Aorta (tissue), 5 donors: ENCODE data around the gene LONP1. TPM values are rescaled to one million over a fixed set of nuclear protein-coding genes. Genes with fewer than 3 reads are reported as not detected.

ENCODE experiments used
- ATAC-seq: fragments of 200-7000 bp; cut with Tn5 transposase; one replicate; pipeline ENCODE4 v1.9.1; 2022; ENCODE audit warnings: moderate library complexity; ENCODE audit not compliant: low FRiP score
- DNase-seq, 2 donors: peaks; one replicate each; pipeline ENCODE4 v3.0.0-alpha.2; 2020
- H3K27ac ChIP-seq, 2 donors: one replicate each; pipeline ENCODE4 v1.5.1; 2013; ENCODE audit warnings: low read length in 2 of 2, mild to moderate bottlenecking in 2 of 2, moderate library complexity in 2 of 2, control low read depth in 1 of 2, inconsistent platforms in 1 of 2, low read depth in 1 of 2
- H3K27me3 ChIP-seq, 2 donors: one replicate each; pipeline ENCODE4 v1.6.1; 2013; ENCODE audit warnings: control low read depth in 1 of 2, low read length in 1 of 2, mild to moderate bottlenecking in 1 of 2, moderate library complexity in 1 of 2; ENCODE audit not compliant: insufficient read depth in 2 of 2, control insufficient read depth in 1 of 2
- H3K36me3 ChIP-seq, 2 donors: one replicate each; pipeline ENCODE4 v1.6.1; 2013; ENCODE audit warnings: control low read depth in 1 of 2, low read length in 1 of 2, mild to moderate bottlenecking in 1 of 2; ENCODE audit not compliant: insufficient read depth in 2 of 2, control insufficient read depth in 1 of 2
- H3K4me1 ChIP-seq, 2 donors: one replicate each; pipeline ENCODE4 v1.6.1; 2013; ENCODE audit warnings: low read length in 2 of 2, control low read depth in 1 of 2, mild to moderate bottlenecking in 1 of 2, moderate library complexity in 1 of 2; ENCODE audit not compliant: insufficient read depth in 2 of 2, control insufficient read depth in 1 of 2
- H3K4me3 ChIP-seq, 2 donors: one replicate each; pipeline ENCODE4 v1.5.1; 2013; ENCODE audit warnings: low read length in 2 of 2, control low read depth in 1 of 2, mild to moderate bottlenecking in 1 of 2
- H3K9me3 ChIP-seq: one replicate; pipeline ENCODE4 v1.6.1; 2013; ENCODE audit warnings: mild to moderate bottlenecking, low read length; ENCODE audit not compliant: control insufficient read depth
- WGBS, 2 donors: extraction: QIAGEN DNeasy Blood & Tissue Kit; methylation state at CpG; one replicate each; pipeline ENCODE4 v1.1.7; 2013; 5-methylcytosine and 5-hydroxymethylcytosine counted together
- intact Hi-C, 2 donors: fragments of 100-400 bp; cut with DNase I; formaldehyde crosslinking; loops; one replicate each; pipeline versions ENCODE4 v1.14.2 to v1.15.0; 2022
- polyA plus RNA-seq, 2 donors: library from polyadenylated mRNA; stranded (reverse); fragments of 200-250 nt; gene quantifications; one replicate each; pipeline ENCODE4 v1.2.3, GENCODE V29; 2013
- total RNA-seq, 2 donors: library from RNA; stranded (reverse); fragmentation: NEBNext Ultra II Directional; extraction: Animal tissue kit (Norgen Biotek cat#: 25700); gene quantifications; one replicate each; pipeline ENCODE4 v1.2.1, GENCODE V29; 2021
- donor health status: healthy with polysubstance abuse.
- donor health status: Bipolar disorder and iron deficiency.
- donor health status: DM: no; HTN: no; CAD: no.
- donor health status: DM: no; HTN: no; CAD: no.
- donor health status: DM: yes; HTN: yes; CAD: no.

The LONP1 gene
- total and polyA plus RNA-seq, 4 donors: 20.4 to 64.6 (median 43.3) TPM

GRCh38 chr19:5718037-5718578, 1.8 kb downstream of the LONP1 start:
- no peak for DNase-seq
- Histone ChIP-seq H3K27ac (no peak overlapping the region), H3K4me1 (peaks cover 0 to 6% of the 10 kb centered on the region in 2 donors), H3K9me3 (no peaks in the 10 kb centered on the region), H3K27me3 (no peaks in the 10 kb centered on the region), H3K36me3 (no peaks in the 10 kb centered on the region), H3K4me3 (no peak overlapping the region)
- WGBS, 2 donors: 73 to 75% methylated on average over 14 of the region's 14 CpGs
- ATAC-seq: no peak
- intact Hi-C loops: no loop called here

DNA sequence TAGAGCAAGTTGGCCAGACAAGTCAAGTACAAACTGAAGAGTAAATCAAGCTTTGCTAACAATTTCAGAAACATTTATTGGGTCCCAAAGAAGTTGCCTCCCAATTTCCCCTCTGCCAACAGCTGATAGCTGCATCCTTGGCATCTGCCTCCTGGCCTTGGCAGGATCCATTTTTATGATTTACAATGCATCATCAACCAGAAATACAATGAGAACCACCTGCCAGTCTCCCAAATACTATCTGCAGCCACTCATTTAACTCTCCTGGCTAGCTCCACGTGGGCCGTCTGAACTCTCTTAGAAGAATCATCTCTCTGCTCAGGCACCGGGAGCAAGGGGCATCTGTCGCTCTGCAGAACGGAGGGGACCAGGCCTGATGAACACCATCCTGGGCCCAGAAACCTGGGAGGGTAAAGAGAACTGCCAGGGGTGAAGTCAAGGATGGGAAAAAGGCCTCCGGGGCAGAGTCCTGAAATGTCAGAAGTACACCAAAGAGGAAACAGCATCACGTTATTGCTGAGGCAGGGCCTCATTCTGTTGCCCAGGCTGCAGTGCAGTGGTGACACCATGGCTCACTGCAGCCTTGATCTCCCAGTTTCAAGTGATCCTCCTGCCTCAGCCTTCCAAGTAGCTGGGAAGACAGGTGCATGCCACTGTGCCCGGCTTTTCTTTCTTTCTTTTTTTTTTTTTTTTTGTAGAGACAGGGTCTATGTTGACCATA, 2.6 kb downstream of the LONP1 start:
- WGBS, 2 donors: 83 to 85% methylated on average over 8 of the region's 8 CpGs
- H3K36me3 ChIP-seq: peaks cover 0 to 2% of the 10 kb centered on the region in 2 donors
- no peak for DNase-seq

GRCh38 chr19:5714816-5715215, 5.1 kb downstream of the LONP1 start:
- H3K9me3 ChIP-seq: no peaks in the 10 kb centered on the region
- H3K27me3 ChIP-seq: no peaks in the 10 kb centered on the region
- H3K4me1 ChIP-seq: peaks cover 0 to 6% of the 10 kb centered on the region in 2 donors
- intact Hi-C loops: no loop called here
- peaks cover 0 to 7% of the 10 kb centered on the region in 2 donors for H3K36me3 ChIP-seq
- WGBS, 2 donors: 92 to 93% methylated on average over 10 of the region's 10 CpGs
- no peak overlapping the region for H3K4me3 ChIP-seq
- H3K27ac ChIP-seq: no peak overlapping the region
- DNase-seq (no peak), ATAC-seq (no peak)

More for the DNA sequence above, 2.6 kb downstream of the LONP1 start:
- no peak for ATAC-seq
- Histone ChIP-seq H3K27ac (no peak overlapping the region), H3K4me1 (peaks cover 0 to 6% of the 10 kb centered on the region in 2 donors), H3K27me3 (no peaks in the 10 kb centered on the region), H3K4me3 (no peak overlapping the region), H3K9me3 (no peaks in the 10 kb centered on the region)
- intact Hi-C loops: no loop called here

GRCh38 chr19:5713228-5713627, 6.7 kb downstream of the LONP1 start:
- Histone ChIP-seq H3K36me3 (peaks cover 0 to 7% of the 10 kb centered on the region in 2 donors), H3K4me1 (no peaks in the 10 kb centered on the region), H3K9me3 (no peaks in the 10 kb centered on the region), H3K4me3 (no peak overlapping the region), H3K27me3 (no peaks in the 10 kb centered on the region), H3K27ac (no peak overlapping the region)
- no peak for ATAC-seq
- 88 to 94% methylated on average over 9 of the region's 9 CpGs for WGBS, 2 donors
- DNase-seq: no peak
- intact Hi-C loops: no loop called here

- no peaks in the 10 kb centered on the region for H3K27me3 ChIP-seq
- intact Hi-C loops: no loop called here
- DNase-seq: no peak
- no peak overlapping the region for H3K27ac ChIP-seq
- no peaks in the 10 kb centered on the region for H3K4me1 ChIP-seq
- no peak overlapping the region for H3K4me3 ChIP-seq
- H3K9me3 ChIP-seq: no peaks in the 10 kb centered on the region
- H3K36me3 ChIP-seq: peaks cover 0 to 7% of the 10 kb centered on the region in 2 donors
- 88 to 90% methylated on average over 23 to 25 of the region's 25 CpGs for WGBS, 2 donors
- no peak for ATAC-seq
These were observed 8.2 kb downstream of the LONP1 start for GRCh38 chr19:5711713-5712161.

DNA sequence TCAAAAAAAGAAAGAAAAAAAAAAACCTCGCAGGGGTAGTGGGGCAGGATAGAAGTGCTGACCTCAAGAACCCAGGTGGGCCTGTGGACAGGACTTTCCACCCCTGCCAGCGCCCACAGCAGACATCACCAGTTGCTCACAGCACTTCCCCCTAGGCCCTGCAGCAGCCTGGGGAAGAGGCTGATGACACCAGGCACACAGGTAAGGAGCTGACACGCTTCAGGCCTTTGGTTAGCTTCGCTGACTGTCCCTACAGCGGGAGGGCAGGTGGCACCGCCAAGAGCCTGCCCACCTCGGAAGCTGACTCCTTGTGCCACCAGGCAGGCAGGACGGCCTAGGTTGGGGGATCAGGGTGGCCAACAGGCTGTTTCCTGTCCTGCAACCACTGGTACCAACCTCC, 8.9 kb downstream of the LONP1 start:
- no peak overlapping the region for H3K27ac ChIP-seq
- H3K27me3 ChIP-seq: no peaks in the 10 kb centered on the region
- intact Hi-C loops: no loop called here
- H3K36me3 ChIP-seq: peaks cover 0 to 7% of the 10 kb centered on the region in 2 donors
- no peak overlapping the region for H3K4me3 ChIP-seq
- H3K4me1 ChIP-seq: no peaks in the 10 kb centered on the region
- ATAC-seq (no peak), DNase-seq (no peak)
- H3K9me3 ChIP-seq: no peaks in the 10 kb centered on the region
- 93 to 97% methylated on average over 8 of the region's 8 CpGs for WGBS, 2 donors

- no peak for DNase-seq
- intact Hi-C loops: no loop called here
- WGBS, 2 donors: 91% methylated on average over 36 to 37 of the region's 37 CpGs
These were observed 12.1 kb downstream of the LONP1 start for GRCh38 chr19:5707576-5708575.

DNA sequence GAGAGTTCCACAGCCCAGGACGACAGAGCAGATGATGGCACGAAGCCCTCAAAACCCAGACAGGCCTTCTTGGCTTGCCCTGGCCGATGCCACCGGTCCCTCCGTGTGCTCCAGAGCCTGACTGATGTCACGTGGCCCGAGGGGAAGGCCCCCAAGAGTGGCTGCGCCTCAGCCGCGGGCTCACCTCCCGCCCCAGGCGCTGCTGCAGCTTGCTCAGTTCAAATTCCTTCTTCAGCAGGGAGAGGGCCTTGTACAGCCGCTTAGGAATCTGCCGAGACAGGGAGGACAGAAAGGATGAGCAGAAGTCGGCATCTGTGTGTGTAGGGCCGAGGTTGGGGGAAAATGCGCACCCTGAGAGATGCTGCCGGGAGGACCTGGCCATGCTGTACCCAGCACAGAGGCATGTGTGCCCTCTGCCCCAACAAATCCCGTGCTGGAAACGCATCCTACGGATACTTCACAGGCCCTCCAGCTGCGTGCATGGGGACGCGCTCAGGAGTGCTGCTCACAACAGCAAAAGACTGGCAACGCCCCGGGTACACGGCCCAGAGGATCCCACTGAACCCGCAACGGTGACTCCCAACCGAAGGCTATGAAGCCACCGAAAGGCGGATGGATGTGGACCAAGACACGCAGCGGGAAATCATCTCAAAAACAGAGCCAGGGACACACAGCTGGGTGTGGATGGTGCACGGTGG, 12.9 kb downstream of the LONP1 start:
- Histone ChIP-seq H3K9me3 (no peaks in the 10 kb centered on the region), H3K27me3 (no peaks in the 10 kb centered on the region), H3K27ac (no peak overlapping the region), H3K4me1 (no peaks in the 10 kb centered on the region), H3K36me3 (peaks cover 0 to 5% of the 10 kb centered on the region in 2 donors), H3K4me3 (no peak overlapping the region)
- 94 to 96% methylated on average over 35 of the region's 35 CpGs for WGBS, 2 donors
- DNase-seq (peak in 1 of 2 donors; percentile 74), ATAC-seq (no peak)
- intact Hi-C loops: no loop called here

More at GRCh38 chr19:5707576-5708575, 12.1 kb downstream of the LONP1 start:
- ATAC-seq: no peak
- no peak overlapping the region for H3K4me3 ChIP-seq
- H3K36me3 ChIP-seq: peaks cover 0 to 7% of the 10 kb centered on the region in 2 donors
- no peaks in the 10 kb centered on the region for H3K4me1 ChIP-seq
- H3K9me3 ChIP-seq: no peaks in the 10 kb centered on the region
- H3K27me3 ChIP-seq: no peaks in the 10 kb centered on the region
- no peak overlapping the region for H3K27ac ChIP-seq
